ENCODE data around the gene FAM181A.

DNA sequence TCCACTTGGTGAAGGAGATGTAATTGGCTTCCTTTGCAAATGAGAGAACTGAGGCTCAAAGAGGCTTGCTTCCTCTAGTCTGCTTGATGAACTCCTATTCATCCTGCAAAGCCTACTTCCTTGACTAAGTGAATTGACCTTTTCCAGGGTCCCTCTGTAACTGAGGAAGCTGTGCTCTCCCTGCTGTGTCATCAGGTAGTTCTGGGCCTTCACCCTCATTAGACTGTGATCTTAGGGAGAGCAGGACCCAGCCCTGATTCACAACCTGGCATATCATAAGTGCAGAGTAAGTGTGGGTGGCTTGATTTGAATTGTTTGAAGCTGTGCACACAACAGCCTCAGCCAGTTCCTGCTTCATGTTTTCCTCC lies 32.9 kb downstream of the FAM181A start:
- TF ChIP-seq, protein P1, sequence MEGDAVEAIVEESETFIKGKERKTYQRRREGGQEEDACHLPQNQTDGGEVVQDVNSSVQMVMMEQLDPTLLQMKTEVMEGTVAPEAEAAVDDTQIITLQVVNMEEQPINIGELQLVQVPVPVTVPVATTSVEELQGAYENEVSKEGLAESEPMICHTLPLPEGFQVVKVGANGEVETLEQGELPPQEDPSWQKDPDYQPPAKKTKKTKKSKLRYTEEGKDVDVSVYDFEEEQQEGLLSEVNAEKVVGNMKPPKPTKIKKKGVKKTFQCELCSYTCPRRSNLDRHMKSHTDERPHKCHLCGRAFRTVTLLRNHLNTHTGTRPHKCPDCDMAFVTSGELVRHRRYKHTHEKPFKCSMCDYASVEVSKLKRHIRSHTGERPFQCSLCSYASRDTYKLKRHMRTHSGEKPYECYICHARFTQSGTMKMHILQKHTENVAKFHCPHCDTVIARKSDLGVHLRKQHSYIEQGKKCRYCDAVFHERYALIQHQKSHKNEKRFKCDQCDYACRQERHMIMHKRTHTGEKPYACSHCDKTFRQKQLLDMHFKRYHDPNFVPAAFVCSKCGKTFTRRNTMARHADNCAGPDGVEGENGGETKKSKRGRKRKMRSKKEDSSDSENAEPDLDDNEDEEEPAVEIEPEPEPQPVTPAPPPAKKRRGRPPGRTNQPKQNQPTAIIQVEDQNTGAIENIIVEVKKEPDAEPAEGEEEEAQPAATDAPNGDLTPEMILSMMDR (IDR thresholded peaks at IDR 0.05 in 8 of 11, conservative IDR thresholded peaks at IDR 0.05 in 3 of 11): no peak
- no peak for TF ChIP-seq POLR2AphosphoS5 (IDR thresholded peaks at IDR 0.05)

Data from spleen (tissue), 7 donors.